ENCODE measurements around the gene ITPRIPL1. TPM values are rescaled to one million over a fixed set of nuclear protein-coding genes. Genes with fewer than 3 reads are reported as not detected.

The ITPRIPL1 gene
- total RNA-seq, 2 experiments from 2014 or later = 32.8 to 35.9 TPM

GRCh38 chr2:96345438-96345837 lies 20.3 kb downstream of the ITPRIPL1 start:
- peaks cover 59% of the 10 kb centered on the region for H3K36me3 Mint-ChIP-seq
- peaks cover 17% of the 10 kb centered on the region for H3K4me1 Mint-ChIP-seq
- POLR2A ChIA-PET = interaction anchor here (0.8 to 2.7 kb wide), 3 partner anchors 10 to 24 kb away, joined by 3 to 12 read pairs (median 5); partner anchors contain the start of gene NCAPH
- DNase-seq (no peak), ATAC-seq (ENCODE audit: low read depth) (no peak)
- H3K27ac Mint-ChIP-seq = no peak overlapping the region
- H3K27me3 Mint-ChIP-seq = no peaks in the 10 kb centered on the region
- no peaks in the 10 kb centered on the region for H3K9me3 Mint-ChIP-seq
- no peak overlapping the region for H3K4me3 Mint-ChIP-seq

DNA sequence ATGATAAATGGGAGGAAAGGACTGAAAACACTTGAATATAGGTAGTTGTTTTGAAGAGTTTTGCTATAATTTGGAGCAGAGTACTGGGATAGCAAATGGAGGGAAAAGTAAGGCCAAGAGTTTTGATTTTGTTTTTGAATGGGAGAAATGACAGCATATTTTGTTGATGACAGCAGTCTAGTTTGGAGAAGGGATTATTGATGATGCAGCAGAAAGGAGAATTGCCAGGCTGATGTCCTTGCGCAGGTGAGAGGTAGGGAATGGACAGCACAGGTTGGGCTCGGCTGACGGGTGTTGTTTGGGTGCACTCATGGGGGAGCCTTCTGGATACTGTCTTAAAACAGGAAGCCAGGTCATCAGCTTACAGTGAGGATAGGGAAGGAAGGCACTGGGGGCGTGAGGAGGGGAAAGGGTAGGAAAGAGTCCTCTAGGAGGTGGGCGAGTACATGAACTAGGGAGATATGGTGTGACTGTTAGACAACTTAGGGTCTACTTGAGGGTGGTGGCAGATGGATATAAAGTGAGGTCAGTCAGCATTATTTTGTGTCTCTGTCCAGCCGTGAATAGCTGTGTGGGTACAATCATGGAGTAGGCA lies 20.8 kb downstream of the ITPRIPL1 start:
- Mint-ChIP-seq H3K36me3 (peaks cover 57% of the 10 kb centered on the region), H3K9me3 (no peaks in the 10 kb centered on the region), H3K4me1 (peaks cover 14% of the 10 kb centered on the region), H3K27me3 (no peaks in the 10 kb centered on the region), H3K27ac (peak overlapping the region; percentile 1), H3K4me3 (no peak overlapping the region)
- ATAC-seq (ENCODE audit: low read depth) (no peak), DNase-seq (no peak)
- POLR2A ChIA-PET = interaction anchor here (1.5 to 2.7 kb wide), 2 partner anchors 10 to 24 kb away, joined by 5 to 12 read pairs; partner anchors contain the start of gene NCAPH

GRCh38 chr2:96347395-96347794 lies 22.3 kb downstream of the ITPRIPL1 start:
- DNase-seq = no peak
- H3K4me3 Mint-ChIP-seq = no peak overlapping the region
- POLR2A ChIA-PET = interaction anchor here (0.7 kb wide), 1 partner anchor 93 kb away, joined by 3 read pairs; no protein-coding TSS in a partner anchor
- peak overlapping the region; percentile 20 for H3K27ac Mint-ChIP-seq
- H3K36me3 Mint-ChIP-seq = peaks cover 54% of the 10 kb centered on the region
- H3K27me3 Mint-ChIP-seq = no peaks in the 10 kb centered on the region
- H3K9me3 Mint-ChIP-seq = no peaks in the 10 kb centered on the region
- peaks cover 6% of the 10 kb centered on the region for H3K4me1 Mint-ChIP-seq
- no peak for ATAC-seq (ENCODE audit: low read depth)

DNA sequence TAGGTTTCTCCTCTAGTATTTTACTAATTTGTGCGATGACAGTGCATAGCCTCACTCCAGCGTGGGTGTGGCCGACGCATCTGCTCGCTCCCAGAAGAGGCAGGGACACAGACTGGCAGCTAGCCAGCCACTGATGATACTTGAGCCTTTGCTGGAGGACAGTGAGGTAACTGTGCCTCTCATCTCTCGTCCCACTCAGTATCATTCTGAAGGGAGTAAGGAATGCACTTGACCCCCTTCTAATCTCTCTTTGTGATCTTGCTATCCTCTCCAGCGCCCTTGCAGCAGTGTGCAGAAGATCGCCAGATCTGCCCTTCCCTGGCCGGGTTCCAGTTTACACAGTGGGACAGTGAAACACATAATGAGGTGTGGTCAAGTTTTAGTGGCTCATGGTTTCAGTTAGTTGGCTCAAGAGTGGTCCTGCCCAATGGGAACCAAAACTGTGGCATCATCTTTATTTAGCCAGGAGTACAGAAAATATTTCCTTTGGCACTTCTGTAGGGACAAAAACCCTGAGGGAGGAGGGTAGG lies 28.0 kb downstream of the ITPRIPL1 start:
- Mint-ChIP-seq H3K36me3 (peaks cover 45% of the 10 kb centered on the region), H3K27me3 (no peaks in the 10 kb centered on the region), H3K4me1 (no peaks in the 10 kb centered on the region), H3K4me3 (no peak overlapping the region), H3K27ac (no peak overlapping the region), H3K9me3 (no peaks in the 10 kb centered on the region)
- POLR2A ChIA-PET = no interaction called here
- ATAC-seq (ENCODE audit: low read depth) (no peak), DNase-seq (no peak)

GRCh38 chr2:96353606-96354101 lies 28.5 kb downstream of the ITPRIPL1 start:
- Mint-ChIP-seq H3K27me3 (no peaks in the 10 kb centered on the region), H3K27ac (no peak overlapping the region), H3K4me3 (no peak overlapping the region), H3K4me1 (no peaks in the 10 kb centered on the region), H3K36me3 (peaks cover 45% of the 10 kb centered on the region), H3K9me3 (no peaks in the 10 kb centered on the region)
- no peak for DNase-seq
- POLR2A ChIA-PET = no interaction called here
- ATAC-seq (ENCODE audit: low read depth) = no peak

DNA sequence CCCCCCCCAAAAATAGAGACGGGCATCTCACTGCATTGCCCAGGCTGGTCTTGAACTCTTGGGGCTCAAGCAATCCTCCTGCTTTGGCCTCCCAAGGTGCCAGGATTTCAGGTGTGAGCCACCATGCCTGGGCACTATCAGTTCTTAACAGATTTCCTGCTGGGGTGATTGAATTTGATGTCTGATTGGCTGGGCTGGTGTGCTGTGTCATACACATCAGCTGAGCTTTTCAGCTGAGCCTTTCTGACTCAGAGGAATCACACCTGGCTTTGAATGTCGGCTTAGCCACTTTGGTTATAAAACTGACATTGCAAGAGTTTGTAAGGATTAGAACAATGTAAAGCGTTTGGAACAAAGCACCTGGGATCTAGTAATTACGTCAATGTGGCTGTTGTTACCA lies 29.4 kb downstream of the ITPRIPL1 start:
- peaks cover 1% of the 10 kb centered on the region for H3K4me1 Mint-ChIP-seq
- ATAC-seq (ENCODE audit: low read depth) (no peak), DNase-seq (no peak)
- no peak overlapping the region for H3K27ac Mint-ChIP-seq
- H3K4me3 Mint-ChIP-seq = no peak overlapping the region
- peaks cover 44% of the 10 kb centered on the region for H3K36me3 Mint-ChIP-seq
- POLR2A ChIA-PET = no interaction called here
- no peaks in the 10 kb centered on the region for H3K27me3 Mint-ChIP-seq
- H3K9me3 Mint-ChIP-seq = no peaks in the 10 kb centered on the region

GRCh38 chr2:96356889-96357288 lies 31.8 kb downstream of the ITPRIPL1 start:
- H3K4me3 Mint-ChIP-seq = no peak overlapping the region
- POLR2A ChIA-PET = no interaction called here
- ATAC-seq (ENCODE audit: low read depth) (no peak), DNase-seq (no peak)
- H3K9me3 Mint-ChIP-seq = no peaks in the 10 kb centered on the region
- peaks cover 47% of the 10 kb centered on the region for H3K36me3 Mint-ChIP-seq
- no peaks in the 10 kb centered on the region for H3K27me3 Mint-ChIP-seq
- no peak overlapping the region for H3K27ac Mint-ChIP-seq
- H3K4me1 Mint-ChIP-seq = peaks cover 1% of the 10 kb centered on the region

DNA sequence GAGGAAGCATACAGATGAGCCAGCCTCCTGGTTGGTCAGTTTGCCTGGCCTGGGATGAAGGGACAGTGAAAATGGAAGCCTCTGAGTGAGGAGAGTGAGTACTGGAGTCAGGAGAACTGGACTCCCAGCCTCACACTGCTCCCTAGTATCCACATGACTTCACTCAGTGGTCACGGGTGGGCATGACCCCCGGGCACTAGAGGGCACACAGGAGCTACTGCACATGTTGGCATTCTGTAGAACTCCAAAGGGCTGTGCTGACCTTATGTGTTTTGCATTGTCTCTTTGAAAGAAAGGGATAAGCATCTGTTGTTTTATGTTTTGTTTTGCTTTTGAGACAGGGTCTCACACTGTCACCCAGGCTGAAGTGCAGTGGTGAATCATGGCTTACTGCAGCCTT lies 34.2 kb downstream of the ITPRIPL1 start:
- Mint-ChIP-seq H3K27ac (peak overlapping the region; percentile 62), H3K4me3 (no peak overlapping the region), H3K4me1 (peaks cover 1% of the 10 kb centered on the region), H3K9me3 (no peaks in the 10 kb centered on the region), H3K36me3 (peaks cover 36% of the 10 kb centered on the region), H3K27me3 (no peaks in the 10 kb centered on the region)
- DNase-seq (no peak), ATAC-seq (ENCODE audit: low read depth) (peak; percentile 45)
- POLR2A ChIA-PET = no interaction called here

GRCh38 chr2:96359866-96360265 lies 34.7 kb downstream of the ITPRIPL1 start:
- ATAC-seq (ENCODE audit: low read depth) = no peak
- POLR2A ChIA-PET = interaction anchor here (0.8 kb wide), 1 partner anchor 15 kb away, joined by 3 read pairs; no protein-coding TSS in a partner anchor
- peaks cover 30% of the 10 kb centered on the region for H3K36me3 Mint-ChIP-seq
- H3K27ac Mint-ChIP-seq = no peak overlapping the region
- no peaks in the 10 kb centered on the region for H3K9me3 Mint-ChIP-seq
- H3K27me3 Mint-ChIP-seq = no peaks in the 10 kb centered on the region
- DNase-seq = no peak
- no peak overlapping the region for H3K4me3 Mint-ChIP-seq
- peaks cover 1% of the 10 kb centered on the region for H3K4me1 Mint-ChIP-seq

DNA sequence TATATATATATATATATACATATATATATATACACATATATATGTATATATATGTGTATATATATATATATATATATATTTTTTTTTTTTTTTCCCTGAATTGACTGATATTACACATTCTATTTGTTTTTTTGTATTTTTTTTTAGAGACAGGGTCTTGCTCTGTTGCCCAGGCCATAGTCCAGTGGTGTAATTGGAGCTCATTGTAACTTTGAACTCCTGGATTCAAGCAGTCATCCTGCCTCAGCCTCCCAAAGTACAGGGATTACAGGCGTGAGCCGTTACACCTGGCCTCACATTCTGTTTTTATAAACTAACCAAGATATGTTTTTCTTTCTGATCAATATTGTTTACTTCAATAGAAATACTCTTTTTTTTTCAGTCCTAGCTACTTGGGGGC lies 36.6 kb downstream of the ITPRIPL1 start:
- DNase-seq (no peak), ATAC-seq (ENCODE audit: low read depth) (no peak)
- Mint-ChIP-seq H3K4me3 (no peak overlapping the region), H3K9me3 (no peaks in the 10 kb centered on the region), H3K36me3 (peaks cover 33% of the 10 kb centered on the region), H3K4me1 (peaks cover 1% of the 10 kb centered on the region), H3K27ac (no peak overlapping the region), H3K27me3 (no peaks in the 10 kb centered on the region)
- POLR2A ChIA-PET = interaction anchor here (0.7 kb wide), 1 partner anchor 182 kb away, joined by 3 read pairs; no protein-coding TSS in a partner anchor

GRCh38 chr2:96369186-96369585 lies 44.1 kb downstream of the ITPRIPL1 start:
- POLR2A ChIA-PET = no interaction called here
- H3K4me1 Mint-ChIP-seq = no peaks in the 10 kb centered on the region

DNA sequence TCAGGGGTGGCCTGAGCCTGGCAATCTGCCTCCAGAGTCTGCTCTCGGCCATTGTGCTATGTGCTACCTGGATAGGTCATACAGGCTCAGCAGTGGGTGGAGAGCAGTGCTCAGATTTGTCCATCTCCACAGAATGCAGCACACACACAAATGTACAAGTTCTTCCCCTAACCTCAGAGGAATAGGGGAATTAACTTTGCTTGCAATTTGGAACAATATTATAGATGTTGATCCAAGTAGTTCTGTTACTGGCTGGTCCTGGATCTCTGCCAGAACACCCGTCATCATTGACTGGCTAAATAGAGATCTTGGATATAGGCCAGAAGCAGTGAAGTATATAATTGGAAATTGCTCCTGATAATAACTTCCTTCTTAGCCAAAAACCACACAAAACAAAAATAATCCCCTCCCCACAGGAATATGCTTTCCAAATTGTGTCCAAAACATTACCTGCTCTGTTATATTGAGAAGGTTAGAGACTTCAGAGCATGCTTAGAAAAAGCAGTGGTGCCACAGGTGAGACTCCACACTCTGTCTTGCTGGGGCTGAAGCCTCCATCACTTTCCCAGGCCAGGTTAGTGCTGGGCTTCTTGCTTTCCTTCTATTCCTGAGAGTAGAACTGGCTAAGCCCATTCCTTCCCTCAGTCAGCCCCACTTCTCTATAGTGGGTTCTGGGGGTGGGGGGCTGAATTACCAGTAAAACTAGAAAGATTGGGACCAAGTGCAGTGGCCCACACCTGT lies 49.3 kb downstream of the ITPRIPL1 start:
- H3K36me3 Mint-ChIP-seq = peaks cover 48% of the 10 kb centered on the region
- no peak overlapping the region for H3K4me3 Mint-ChIP-seq
- no peaks in the 10 kb centered on the region for H3K4me1 Mint-ChIP-seq
- no peak overlapping the region for H3K27ac Mint-ChIP-seq
- ATAC-seq (ENCODE audit: low read depth) = no peak
- DNase-seq = no peak
- no peaks in the 10 kb centered on the region for H3K27me3 Mint-ChIP-seq
- peaks cover 11% of the 10 kb centered on the region for H3K9me3 Mint-ChIP-seq
- POLR2A ChIA-PET = no interaction called here

More at GRCh38 chr2:96369186-96369585, 44.1 kb downstream of the ITPRIPL1 start:
- ATAC-seq (ENCODE audit: low read depth) = no peak
- Mint-ChIP-seq H3K27ac (no peak overlapping the region), H3K9me3 (no peaks in the 10 kb centered on the region), H3K36me3 (peaks cover 44% of the 10 kb centered on the region), H3K4me3 (no peak overlapping the region), H3K27me3 (no peaks in the 10 kb centered on the region)
- no peak for DNase-seq
